Measurements from ENCODE around the gene TST.

GRCh38 chr22:37046589-37046988 lies 27.3 kb upstream of the TST start:
- TF ChIP-seq EP300 (IDR thresholded peaks at IDR 0.05) = no peak
- no peak for TF ChIP-seq CTCF (IDR thresholded peaks at IDR 0.05)

Measured in tibial nerve (tissue), 4 donors.